Tibial nerve (tissue), 4 donors: Measurements from ENCODE around the gene TNRC6C.

ENCODE experiments used
- EP300 ChIP-seq, 2 donors: sonication (generic); formaldehyde crosslinking; IDR thresholded peaks; one replicate each; pipeline ENCODE4 v1.6.1; 2017; ENCODE audit warnings: antibody characterized with exemption in 2 of 2, mild to moderate bottlenecking in 1 of 2
- TF ChIP-seq, protein P1 (sequence below), 5 experiments: fragments of 200-600 bp in 3 of 5; fragments of 450-650 bp in 2 of 5; sonication (generic) in 3 of 5; IDR thresholded peaks; one replicate each; pipeline ENCODE4 v1.5.1; 2016 to 2019; ENCODE audit warnings: antibody characterized with exemption in 5 of 5, mild to moderate bottlenecking in 3 of 5, moderate library complexity in 2 of 5

DNA sequence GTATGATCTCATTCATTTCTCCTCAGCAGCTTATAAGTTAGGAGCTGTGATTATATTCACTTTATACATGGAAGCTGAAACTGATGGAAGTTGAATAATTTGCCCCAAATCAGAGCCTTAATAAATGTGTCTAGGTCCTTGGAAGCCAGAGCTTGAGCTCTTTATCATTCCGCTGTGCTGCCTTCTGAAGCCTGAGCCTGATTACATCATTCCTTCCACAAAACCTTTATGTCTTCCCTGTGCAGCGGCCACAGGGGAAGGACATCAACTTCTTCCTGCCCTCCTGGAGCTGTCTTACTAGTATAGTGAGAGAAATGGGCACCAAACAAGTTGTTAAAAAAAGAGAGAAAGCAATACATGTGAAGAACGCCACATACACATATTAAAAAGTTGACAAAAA, 6.8 kb downstream of the TNRC6C start:
- TF ChIP-seq, protein P1, sequence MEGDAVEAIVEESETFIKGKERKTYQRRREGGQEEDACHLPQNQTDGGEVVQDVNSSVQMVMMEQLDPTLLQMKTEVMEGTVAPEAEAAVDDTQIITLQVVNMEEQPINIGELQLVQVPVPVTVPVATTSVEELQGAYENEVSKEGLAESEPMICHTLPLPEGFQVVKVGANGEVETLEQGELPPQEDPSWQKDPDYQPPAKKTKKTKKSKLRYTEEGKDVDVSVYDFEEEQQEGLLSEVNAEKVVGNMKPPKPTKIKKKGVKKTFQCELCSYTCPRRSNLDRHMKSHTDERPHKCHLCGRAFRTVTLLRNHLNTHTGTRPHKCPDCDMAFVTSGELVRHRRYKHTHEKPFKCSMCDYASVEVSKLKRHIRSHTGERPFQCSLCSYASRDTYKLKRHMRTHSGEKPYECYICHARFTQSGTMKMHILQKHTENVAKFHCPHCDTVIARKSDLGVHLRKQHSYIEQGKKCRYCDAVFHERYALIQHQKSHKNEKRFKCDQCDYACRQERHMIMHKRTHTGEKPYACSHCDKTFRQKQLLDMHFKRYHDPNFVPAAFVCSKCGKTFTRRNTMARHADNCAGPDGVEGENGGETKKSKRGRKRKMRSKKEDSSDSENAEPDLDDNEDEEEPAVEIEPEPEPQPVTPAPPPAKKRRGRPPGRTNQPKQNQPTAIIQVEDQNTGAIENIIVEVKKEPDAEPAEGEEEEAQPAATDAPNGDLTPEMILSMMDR (IDR thresholded peaks at IDR 0.05): no peak
- TF ChIP-seq EP300 (IDR thresholded peaks at IDR 0.05): no peak
